ENCODE measurements around the gene CPXM1.
A peak's percentile ranks its signal among the peaks of the same experiment; 100 is the strongest.

DNA sequence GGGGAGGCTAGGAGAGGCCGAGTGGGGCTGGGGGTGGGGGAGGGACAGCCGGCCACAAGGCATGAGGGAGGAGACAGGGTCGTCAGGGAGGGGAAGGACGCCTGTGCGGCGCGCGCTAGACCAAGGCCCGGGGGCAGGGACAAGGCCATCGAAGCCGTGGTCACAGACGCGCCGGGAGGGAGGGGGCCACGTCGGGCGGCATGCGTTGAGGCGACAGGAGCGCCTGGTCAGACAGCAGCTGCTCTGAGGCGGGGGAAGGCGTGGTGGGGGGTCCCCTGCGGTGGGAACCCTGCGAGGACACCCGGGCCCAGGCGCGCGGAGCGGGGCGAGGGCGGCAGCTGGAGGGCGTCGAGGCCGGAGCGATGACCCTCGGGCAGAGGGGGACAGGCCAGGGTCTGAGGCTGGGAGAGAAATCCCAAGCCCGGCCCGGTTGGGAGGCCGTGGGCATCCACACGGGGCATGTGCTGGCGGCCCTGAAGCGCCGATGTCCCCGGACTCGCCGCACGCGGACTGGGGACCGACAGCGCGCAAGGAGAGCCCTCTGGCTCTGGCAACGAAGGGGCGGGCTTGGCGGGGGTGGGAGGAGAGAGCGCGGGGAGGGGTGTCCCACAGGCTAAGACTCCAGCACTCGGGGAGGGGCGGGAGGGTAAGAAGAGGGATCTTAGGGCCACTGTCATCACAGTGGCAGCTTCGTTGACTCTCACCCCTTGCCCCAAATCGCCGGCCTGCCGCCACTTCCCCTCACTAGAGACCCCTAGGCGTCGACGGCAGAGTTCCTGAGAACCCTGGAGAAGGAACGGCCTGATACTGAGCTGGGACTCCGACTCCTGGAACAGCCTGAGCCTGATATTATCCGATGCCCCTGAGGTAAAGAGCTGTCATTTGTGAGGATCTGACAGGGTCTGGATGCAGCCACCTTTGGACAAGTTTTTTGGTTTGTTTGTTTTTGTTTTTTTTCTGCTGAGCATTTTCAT is 20.8 kb upstream of the CPXM1 start:
- TF ChIP-seq EZH2 (IDR thresholded peaks at IDR 0.05; ENCODE audit: low read length) (peak; percentile 94), CTCF (optimal IDR thresholded peaks at IDR 0.05 in 1 of 3, IDR thresholded peaks at IDR 0.05 in 1 of 3, conservative IDR thresholded peaks at IDR 0.05 in 1 of 3; ENCODE audit: extremely low read depth in 1 of 3, insufficient read depth in 2 of 3, low read length in 3 of 3) (no peak)

Data from keratinocyte (primary cell).